GM04504 (cell line): ENCODE measurements around the gene TMEM135.
"Not testable (repeated sequence)": the region's sequence is repeated elsewhere in the genome, so short reads cannot be mapped to it uniquely, and the experiment has no call there.

Experiments
- DNase-seq: peaks from one replicate; pipeline ENCODE4 v3.0.0-alpha.2; 2012; ENCODE audit warnings: low read depth

The TMEM135 gene

GRCh38 chr11:87076874-87077429 is 39.2 kb downstream of the TMEM135 start:
- DNase-seq: no peak

GRCh38 chr11:87081358-87081757 is 43.6 kb downstream of the TMEM135 start:
- DNase-seq: no peak

GRCh38 chr11:87082590-87082989 is 44.9 kb downstream of the TMEM135 start:
- DNase-seq: no peak

GRCh38 chr11:87083029-87083428 is 45.3 kb downstream of the TMEM135 start:
- no peak for DNase-seq

GRCh38 chr11:87092159-87092558 is 54.4 kb downstream of the TMEM135 start:
- DNase-seq: no peak

- DNase-seq: no peak
Measured at GRCh38 chr11:87092567-87092966, 54.8 kb downstream of the TMEM135 start.

- no peak for DNase-seq
Measured at GRCh38 chr11:87097582-87097981, 59.8 kb downstream of the TMEM135 start.

GRCh38 chr11:87101956-87102580 is 64.3 kb downstream of the TMEM135 start:
- no peak for DNase-seq

- not testable (repeated sequence) for DNase-seq
Measured at GRCh38 chr11:87105826-87106225, 68.1 kb downstream of the TMEM135 start.

GRCh38 chr11:87107379-87107778 is 69.6 kb downstream of the TMEM135 start:
- DNase-seq: not testable (repeated sequence)

- DNase-seq: no peak
Measured at GRCh38 chr11:87110443-87111131, 72.9 kb downstream of the TMEM135 start.

- no peak for DNase-seq
Measured at GRCh38 chr11:87114093-87114492, 76.4 kb downstream of the TMEM135 start.

GRCh38 chr11:87116185-87116584 is 78.5 kb downstream of the TMEM135 start:
- DNase-seq: no peak

GRCh38 chr11:87120937-87121336 is 83.2 kb downstream of the TMEM135 start:
- no peak for DNase-seq

GRCh38 chr11:87122852-87123251 is 85.1 kb downstream of the TMEM135 start:
- DNase-seq: no peak

GRCh38 chr11:87125257-87125656 is 87.5 kb downstream of the TMEM135 start:
- no peak for DNase-seq

- DNase-seq: no peak
Measured at GRCh38 chr11:87127101-87127500, 89.4 kb downstream of the TMEM135 start.

GRCh38 chr11:87128372-87128771 is 90.6 kb downstream of the TMEM135 start:
- no peak for DNase-seq

- DNase-seq: no peak
Measured at GRCh38 chr11:87134524-87135106, 96.9 kb downstream of the TMEM135 start.

- no peak for DNase-seq
Measured at GRCh38 chr11:87136236-87136635, 98.5 kb downstream of the TMEM135 start.

- DNase-seq: no peak
Measured at GRCh38 chr11:87137711-87138110, 100.0 kb downstream of the TMEM135 start.

- DNase-seq: no peak
Measured at GRCh38 chr11:87139475-87139874, 101.7 kb downstream of the TMEM135 start.

- no peak for DNase-seq
Measured at GRCh38 chr11:87141322-87141721, 103.6 kb downstream of the TMEM135 start.
